GM12872 (cell line): Measurements from ENCODE around the gene LSM12.

Experiments
- CTCF ChIP-seq: IDR thresholded peaks from 3 replicates; pipeline ENCODE4 v1.5.1; 2011; ENCODE audit warnings: low read depth, mild to moderate bottlenecking, low read length, moderate library complexity; ENCODE audit not compliant: insufficient read depth

The LSM12 gene

GRCh38 chr17:44102849-44103622 lies 36.6 kb upstream of the LSM12 start:
- TF ChIP-seq CTCF, result no peak

GRCh38 chr17:44097110-44097958 lies 30.9 kb upstream of the LSM12 start:
- TF ChIP-seq CTCF, result no peak

GRCh38 chr17:44095647-44096496 lies 29.4 kb upstream of the LSM12 start:
- no peak for TF ChIP-seq CTCF

- TF ChIP-seq CTCF, result no peak
These were observed 28.8 kb upstream of the LSM12 start for GRCh38 chr17:44095388-44095646.

- TF ChIP-seq CTCF, result no peak
These were observed 28.4 kb upstream of the LSM12 start for GRCh38 chr17:44094701-44095387.

GRCh38 chr17:44093231-44093900 lies 26.9 kb upstream of the LSM12 start:
- TF ChIP-seq CTCF, result no peak
